GM13976 (cell line): ENCODE results near the gene SRCAP.

ENCODE experiments used
- DNase-seq: peaks from one replicate; pipeline ENCODE4 v3.0.0; 2012; ENCODE audit warnings: low spot score
- CTCF ChIP-seq: IDR thresholded peaks from 2 replicates; pipeline ENCODE4 v1.5.1; 2012; ENCODE audit warnings: borderline replicate concordance, mild to moderate bottlenecking; ENCODE audit not compliant: insufficient read depth; ENCODE audit errors: extremely low read depth, missing control alignments, control extremely low read depth
- in situ Hi-C: fragments of 300-500 bp; cut with MboI; formaldehyde crosslinking; loops from one replicate; pipeline ENCODE4 v1.12.0; 2022; ENCODE audit warnings: low sequenced_read_pairs, mixed read lengths, inconsistent platforms; ENCODE audit not compliant: unreplicated experiment

SRCAP gene

GRCh38 chr16:30785126-30786106, 86.4 kb downstream of the SRCAP start:
- DNase-seq = no peak
- TF ChIP-seq CTCF = no peak
- in situ Hi-C loops = no loop called here

GRCh38 chr16:30786115-30786935, 87.4 kb downstream of the SRCAP start:
- DNase-seq = no peak
- TF ChIP-seq CTCF = no peak
- in situ Hi-C loops = no loop called here

- TF ChIP-seq CTCF = no peak
- DNase-seq = no peak
- in situ Hi-C loops = no loop called here
These were observed 88.1 kb downstream of the SRCAP start, which contains the start of gene ZNF629 for GRCh38 chr16:30786936-30787612. TSS of gene ZNF629 (minus strand) at chr16:30787205. CDS start at chr16:30784482, 2,723 bp downstream.

- in situ Hi-C loops = no loop called here
- TF ChIP-seq CTCF = no peak
- no peak for DNase-seq
These were observed 88.8 kb downstream of the SRCAP start for GRCh38 chr16:30787613-30788378.
